Neural crest cell (in vitro differentiated cells): ENCODE measurements around the gene ASMTL. TPM values are rescaled to one million over a fixed set of nuclear protein-coding genes. Genes with fewer than 3 reads are reported as not detected.
"Not testable (repeated sequence)": the region's sequence is repeated elsewhere in the genome, so short reads cannot be mapped to it uniquely, and the experiment has no call there.

Experiments
- DNase-seq: peaks from one replicate; pipeline ENCODE4 v3.0.0; 2021; ENCODE audit warnings: low read depth, mixed read lengths, low spot score
- H3K27ac Mint-ChIP-seq: one replicate; pipeline ENCODE4 v1.8.0; 2021; ENCODE audit warnings: mild to moderate bottlenecking, mixed read lengths; ENCODE audit not compliant: unreplicated experiment
- H3K27me3 Mint-ChIP-seq: 2 replicates; pipeline ENCODE4 v1.8.0; 2021; ENCODE audit warnings: low read depth, mild to moderate bottlenecking, mixed read lengths
- H3K36me3 Mint-ChIP-seq: 2 replicates; pipeline ENCODE4 v1.8.0; 2021; ENCODE audit warnings: low read depth, mild to moderate bottlenecking, mixed read lengths
- H3K4me1 Mint-ChIP-seq: 2 replicates; pipeline ENCODE4 v1.8.0; 2021; ENCODE audit warnings: mixed read lengths
- H3K4me3 Mint-ChIP-seq: one replicate; pipeline ENCODE4 v1.8.0; 2021; ENCODE audit warnings: mild to moderate bottlenecking, mixed read lengths
- H3K9me3 Mint-ChIP-seq: 2 replicates; pipeline ENCODE4 v1.8.0; 2021; ENCODE audit warnings: mixed read lengths
- total RNA-seq: library from RNA; stranded (reverse); gene quantifications from 2 replicates; pipeline ENCODE4 v1.2.1, GENCODE V29; 2021
- TF ChIP-seq, protein P1 (sequence below): fragments of 200-600 bp; sonication (generic); conservative IDR thresholded peaks from 2 replicates; pipeline ENCODE4 v1.5.0; 2021; ENCODE audit warnings: antibody characterized with exemption, mild to moderate bottlenecking

The ASMTL gene
- total RNA-seq, 1 donor from 2014 or later: 37.4 TPM

DNA sequence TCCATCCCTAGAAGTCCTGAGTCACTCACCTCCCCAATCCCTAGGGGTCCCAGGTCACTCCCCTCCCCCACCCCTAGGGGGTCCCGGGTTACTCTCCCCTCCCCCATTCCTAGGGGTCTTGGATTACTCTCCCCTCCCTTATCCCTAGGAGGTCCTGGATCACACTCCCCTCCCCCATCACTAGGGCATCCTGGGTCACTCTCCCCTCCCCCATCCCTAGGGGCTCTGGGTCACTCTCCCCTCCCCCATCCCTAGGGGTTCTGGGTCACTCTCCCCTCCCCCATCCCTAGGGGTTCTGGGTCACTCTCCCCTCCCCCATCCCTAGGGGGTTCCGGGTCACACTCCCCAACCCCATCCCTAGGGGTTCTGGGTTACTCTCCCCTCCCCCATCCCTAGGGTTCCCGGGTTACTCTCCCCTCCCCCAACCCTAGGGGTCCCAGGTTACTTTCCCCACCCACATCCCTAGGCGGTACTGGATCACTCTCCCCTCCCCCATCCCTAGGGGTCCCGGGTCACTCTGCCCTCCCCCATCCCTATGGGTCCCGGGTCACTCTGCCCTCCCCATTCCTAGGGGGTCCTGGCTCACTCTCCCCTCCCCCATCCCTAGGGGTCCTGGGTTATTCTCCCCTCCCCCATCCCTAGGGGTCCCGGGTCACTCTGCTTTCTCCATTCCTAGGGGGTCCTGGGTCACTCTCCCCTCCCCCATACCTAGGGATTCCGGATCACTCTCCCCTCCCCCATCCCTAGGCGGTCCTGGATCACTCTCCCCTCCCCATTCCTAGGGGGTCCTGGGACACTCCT lies 2.1 kb downstream of the ASMTL start:
- TF ChIP-seq, protein P1, sequence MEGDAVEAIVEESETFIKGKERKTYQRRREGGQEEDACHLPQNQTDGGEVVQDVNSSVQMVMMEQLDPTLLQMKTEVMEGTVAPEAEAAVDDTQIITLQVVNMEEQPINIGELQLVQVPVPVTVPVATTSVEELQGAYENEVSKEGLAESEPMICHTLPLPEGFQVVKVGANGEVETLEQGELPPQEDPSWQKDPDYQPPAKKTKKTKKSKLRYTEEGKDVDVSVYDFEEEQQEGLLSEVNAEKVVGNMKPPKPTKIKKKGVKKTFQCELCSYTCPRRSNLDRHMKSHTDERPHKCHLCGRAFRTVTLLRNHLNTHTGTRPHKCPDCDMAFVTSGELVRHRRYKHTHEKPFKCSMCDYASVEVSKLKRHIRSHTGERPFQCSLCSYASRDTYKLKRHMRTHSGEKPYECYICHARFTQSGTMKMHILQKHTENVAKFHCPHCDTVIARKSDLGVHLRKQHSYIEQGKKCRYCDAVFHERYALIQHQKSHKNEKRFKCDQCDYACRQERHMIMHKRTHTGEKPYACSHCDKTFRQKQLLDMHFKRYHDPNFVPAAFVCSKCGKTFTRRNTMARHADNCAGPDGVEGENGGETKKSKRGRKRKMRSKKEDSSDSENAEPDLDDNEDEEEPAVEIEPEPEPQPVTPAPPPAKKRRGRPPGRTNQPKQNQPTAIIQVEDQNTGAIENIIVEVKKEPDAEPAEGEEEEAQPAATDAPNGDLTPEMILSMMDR: no peak
- Mint-ChIP-seq H3K36me3 (peaks cover 43% of the 10 kb centered on the region), H3K27me3 (peaks cover 12% of the 10 kb centered on the region), H3K4me3 (peak overlapping the region; percentile 82), H3K27ac (no peak overlapping the region), H3K4me1 (peaks cover 17% of the 10 kb centered on the region), H3K9me3 (peaks cover 37% of the 10 kb centered on the region)
- no peak for DNase-seq

DNA sequence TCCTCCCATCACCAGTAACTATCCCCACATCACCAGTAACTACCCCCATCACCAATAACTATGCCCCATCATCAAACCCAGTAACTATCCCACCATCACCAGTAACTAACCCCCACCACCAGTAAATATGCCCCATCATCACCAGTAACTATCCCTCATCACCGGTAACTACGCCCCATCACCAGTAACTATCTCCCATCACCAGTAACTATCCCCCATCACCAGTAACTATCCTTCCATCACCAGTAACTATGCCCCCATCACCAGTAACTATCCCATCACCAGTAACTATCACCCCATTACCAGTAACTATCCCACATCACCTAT lies 2.9 kb downstream of the ASMTL start:
- TF ChIP-seq, protein P1: no peak
- Mint-ChIP-seq H3K36me3 (peaks cover 51% of the 10 kb centered on the region), H3K4me3 (peak overlapping the region; percentile 82), H3K27me3 (peaks cover 7% of the 10 kb centered on the region), H3K4me1 (peaks cover 17% of the 10 kb centered on the region), H3K27ac (no peak overlapping the region), H3K9me3 (peaks cover 42% of the 10 kb centered on the region)
- DNase-seq: no peak

DNA sequence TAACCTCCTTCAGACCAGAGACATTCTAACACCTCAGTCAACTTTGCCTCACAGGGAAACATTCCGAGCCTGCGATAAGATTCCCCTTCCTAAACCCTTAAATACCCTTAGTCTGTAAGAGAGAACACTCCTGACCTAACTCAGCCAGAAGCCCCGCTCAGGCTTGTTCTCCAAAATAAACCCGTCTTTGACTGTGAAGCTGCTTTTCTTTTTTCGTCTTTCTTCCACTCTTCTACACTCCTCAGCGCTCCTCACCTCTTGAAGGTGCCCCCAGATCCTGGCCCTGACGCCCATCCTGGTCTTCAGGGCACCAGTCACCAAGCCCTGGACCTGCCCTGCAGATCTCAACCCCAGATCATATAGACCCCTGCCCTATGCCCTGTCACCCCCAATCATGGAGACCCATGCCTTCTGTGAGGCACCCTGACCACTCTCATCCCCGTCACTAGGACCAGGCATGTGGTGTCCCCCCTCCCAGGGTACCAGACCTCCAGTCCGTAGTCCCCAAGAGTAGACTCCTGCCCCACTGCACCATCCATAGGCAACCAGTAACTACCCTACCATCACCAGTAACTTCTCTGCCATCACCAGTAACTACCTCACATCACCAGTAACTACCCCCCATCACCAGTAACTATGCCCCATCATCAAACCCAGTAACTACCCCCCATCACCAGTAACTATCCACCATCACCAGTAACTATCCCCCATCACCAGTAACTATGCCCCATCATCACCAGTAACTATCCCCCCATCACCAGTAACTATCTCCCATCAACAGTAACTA lies 3.5 kb downstream of the ASMTL start:
- Mint-ChIP-seq H3K4me3 (peak overlapping the region; percentile 58), H3K36me3 (peaks cover 57% of the 10 kb centered on the region), H3K4me1 (peaks cover 17% of the 10 kb centered on the region), H3K27me3 (peaks cover 7% of the 10 kb centered on the region), H3K27ac (no peak overlapping the region), H3K9me3 (peaks cover 46% of the 10 kb centered on the region)
- no peak for DNase-seq
- TF ChIP-seq, protein P1: no peak

DNA sequence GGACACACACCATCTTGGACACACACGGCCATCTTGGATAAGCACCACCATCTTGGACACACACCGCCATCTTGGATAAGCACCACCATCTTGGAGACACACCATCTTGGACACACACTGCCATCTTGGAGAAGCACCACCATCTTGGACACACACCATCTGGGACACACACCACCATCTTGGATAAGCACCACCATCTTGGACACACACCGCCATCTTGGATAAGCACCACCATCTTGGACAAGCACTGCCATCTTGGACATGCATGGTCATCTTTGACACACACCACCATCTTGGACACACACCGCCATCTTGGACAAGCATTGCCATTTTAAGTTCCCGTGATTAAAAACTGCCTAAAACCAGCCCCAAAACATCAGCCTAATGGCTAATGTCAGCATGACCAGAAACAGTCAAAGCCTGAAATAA lies 4.1 kb downstream of the ASMTL start:
- DNase-seq, H3K27ac Mint-ChIP-seq, H3K27me3 Mint-ChIP-seq: not testable (repeated sequence)
- Mint-ChIP-seq H3K4me1 (peaks cover 17% of the 10 kb centered on the region), H3K4me3 (peak overlapping the region; percentile 58), H3K36me3 (peaks cover 60% of the 10 kb centered on the region), H3K9me3 (peaks cover 49% of the 10 kb centered on the region)

DNA sequence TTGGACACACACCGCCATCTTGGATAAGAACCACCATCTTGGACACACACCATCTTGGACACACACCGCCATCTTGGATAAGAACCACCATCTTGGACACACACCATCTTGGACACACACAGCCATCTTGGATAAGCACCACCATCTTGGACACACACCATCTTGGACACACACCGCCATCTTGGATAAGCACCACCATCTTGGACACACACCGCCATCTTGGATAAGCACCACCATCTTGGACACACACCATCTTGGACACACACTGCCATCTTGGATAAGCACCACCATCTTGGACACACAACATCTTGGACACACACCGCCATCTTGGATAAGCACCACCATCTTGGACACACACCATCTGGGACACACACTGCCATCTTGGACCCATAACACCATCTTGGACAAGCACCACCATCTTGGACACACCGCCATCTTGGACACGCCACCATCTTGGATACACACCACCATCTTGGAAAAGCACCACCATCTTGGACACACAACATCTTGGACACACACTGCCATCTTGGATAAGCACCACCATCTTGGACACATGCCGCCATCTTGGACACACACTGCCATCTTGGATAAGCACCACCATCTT lies 4.6 kb downstream of the ASMTL start:
- not testable (repeated sequence) for H3K27ac Mint-ChIP-seq, DNase-seq, H3K4me3 Mint-ChIP-seq, H3K27me3 Mint-ChIP-seq
- Mint-ChIP-seq H3K9me3 (peaks cover 49% of the 10 kb centered on the region), H3K36me3 (peaks cover 63% of the 10 kb centered on the region), H3K4me1 (peaks cover 16% of the 10 kb centered on the region)

DNA sequence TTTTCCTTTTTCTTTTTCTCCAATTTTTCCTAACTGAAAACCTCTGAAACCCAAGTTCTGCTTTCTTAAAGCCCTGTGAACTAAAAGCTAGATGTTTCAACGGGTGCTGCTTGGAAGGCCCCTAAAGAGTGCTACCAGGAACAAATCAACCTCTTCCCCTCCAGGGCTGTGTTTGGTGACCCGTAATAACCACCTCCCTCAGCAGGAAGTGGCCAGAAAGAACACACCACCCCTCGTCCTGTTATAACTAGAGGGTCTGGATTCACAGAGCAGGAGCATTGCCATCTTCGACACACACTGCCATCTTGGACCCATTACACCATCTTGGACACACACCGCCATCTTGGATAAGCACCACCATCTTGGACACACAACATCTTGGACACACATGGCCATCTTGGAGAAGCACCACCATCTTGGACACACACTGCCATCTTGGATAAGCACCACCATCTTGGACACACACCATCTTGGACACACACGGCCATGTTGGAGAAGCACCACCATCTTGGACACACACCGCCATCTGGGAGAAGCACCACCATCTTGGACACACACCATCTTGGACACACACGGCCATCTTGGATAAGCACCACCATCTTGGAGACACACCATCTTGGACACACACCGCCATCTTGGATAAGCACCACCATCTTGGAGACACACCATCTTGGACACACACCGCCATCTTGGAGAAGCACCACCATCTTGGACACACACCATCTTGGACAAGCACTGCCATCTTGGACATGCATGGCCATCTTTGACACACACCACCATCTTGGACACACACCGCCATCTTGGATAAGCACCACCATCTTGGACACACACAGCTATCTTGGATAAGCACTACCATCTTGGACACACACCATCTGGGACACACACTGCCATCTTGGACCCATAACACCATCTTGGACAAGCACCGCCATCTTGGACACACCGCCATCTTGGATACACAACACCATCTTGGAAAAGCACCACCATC lies 5.4 kb downstream of the ASMTL start:
- H3K4me3 Mint-ChIP-seq: peak overlapping the region; percentile 45
- H3K27me3 Mint-ChIP-seq, H3K27ac Mint-ChIP-seq, DNase-seq: not testable (repeated sequence)
- peaks cover 46% of the 10 kb centered on the region for H3K9me3 Mint-ChIP-seq
- peaks cover 64% of the 10 kb centered on the region for H3K36me3 Mint-ChIP-seq
- peaks cover 12% of the 10 kb centered on the region for H3K4me1 Mint-ChIP-seq
